Mesenchymal stem cell (in vitro differentiated cells and primary cell): ENCODE results near the gene TCF7L1.

Experiments used
- DNase-seq: peaks from one replicate; pipeline ENCODE4 v3.0.0-alpha.2; 2013
- H2AFZ ChIP-seq: one replicate; pipeline ENCODE4 v1.6.1; 2013; ENCODE audit warnings: low read depth, mild to moderate bottlenecking, control low read depth, inconsistent platforms, low read length, moderate library complexity
- H2AK5ac ChIP-seq: 2 replicates; pipeline ENCODE4 v1.6.1; 2013; ENCODE audit warnings: low read length, moderate library complexity, mild to moderate bottlenecking, inconsistent platforms; ENCODE audit not compliant: severe bottlenecking
- H2BK120ac ChIP-seq: one replicate; pipeline ENCODE4 v1.6.1; 2013; ENCODE audit warnings: low read depth, mild to moderate bottlenecking, inconsistent platforms, low read length, moderate library complexity
- H2BK12ac ChIP-seq, 2 experiments: one replicate each; pipeline ENCODE4 v1.6.1; 2013; ENCODE audit warnings: inconsistent platforms in 2 of 2, low read length in 2 of 2, mild to moderate bottlenecking in 2 of 2, moderate library complexity in 2 of 2, control low read depth in 1 of 2
- H2BK15ac ChIP-seq: one replicate; pipeline ENCODE4 v1.6.1; 2013; ENCODE audit warnings: mild to moderate bottlenecking, low read depth, inconsistent platforms; ENCODE audit not compliant: poor library complexity, severe bottlenecking
- H2BK5ac ChIP-seq: 2 replicates; pipeline ENCODE4 v1.6.1; 2013; ENCODE audit warnings: low read depth, mild to moderate bottlenecking, low read length, control low read depth, inconsistent platforms; ENCODE audit not compliant: poor library complexity, severe bottlenecking
- H3K14ac ChIP-seq, 2 experiments: one replicate each; pipeline ENCODE4 v1.6.1; 2013; ENCODE audit warnings: inconsistent platforms in 2 of 2, low read length in 2 of 2, control low read depth in 1 of 2, mild to moderate bottlenecking in 1 of 2, moderate library complexity in 1 of 2
- H3K18ac ChIP-seq, 2 experiments: one replicate each; pipeline ENCODE4 v1.6.1; 2013; ENCODE audit warnings: inconsistent platforms in 2 of 2, low read length in 2 of 2, control low read depth in 1 of 2, low read depth in 1 of 2, mild to moderate bottlenecking in 1 of 2
- H3K23ac ChIP-seq, 2 experiments: one replicate each; pipeline ENCODE4 v1.6.1; 2013; ENCODE audit warnings: inconsistent platforms in 2 of 2, low read length in 2 of 2, mild to moderate bottlenecking in 2 of 2, moderate library complexity in 2 of 2, control low read depth in 1 of 2
- H3K27ac ChIP-seq: 2 replicates; pipeline ENCODE4 v1.5.1; 2013; ENCODE audit warnings: mild to moderate bottlenecking, moderate library complexity, low read length, control low read depth, inconsistent platforms; ENCODE audit not compliant: poor library complexity, severe bottlenecking
- H3K27me3 ChIP-seq, 2 experiments: 2 replicates each; pipeline versions ENCODE4 v1.6.1 to v1.7.0; 2013; ENCODE audit warnings: low read length in 2 of 2, mild to moderate bottlenecking in 2 of 2, moderate library complexity in 2 of 2, control low read depth in 1 of 2, inconsistent platforms in 1 of 2; ENCODE audit not compliant: control insufficient read depth in 1 of 2, insufficient read depth in 1 of 2
- H3K36me3 ChIP-seq, 2 experiments: 2 replicates each; pipeline versions ENCODE4 v1.6.1 to v1.7.0; 2013; ENCODE audit warnings: low read length in 2 of 2, control low read depth in 1 of 2, inconsistent platforms in 1 of 2, low read depth in 1 of 2, mild to moderate bottlenecking in 1 of 2; ENCODE audit not compliant: insufficient read depth in 2 of 2, control insufficient read depth in 1 of 2
- H3K4ac ChIP-seq, 2 experiments: one replicate each; pipeline ENCODE4 v1.6.1; 2013; ENCODE audit warnings: inconsistent platforms in 2 of 2, low read length in 2 of 2, mild to moderate bottlenecking in 2 of 2, moderate library complexity in 2 of 2, control low read depth in 1 of 2, low read depth in 1 of 2
- H3K4me1 ChIP-seq: 2 replicates; pipeline ENCODE4 v1.6.1; 2013; ENCODE audit warnings: low read depth, low read length, control low read depth; ENCODE audit not compliant: control insufficient read depth, insufficient read depth
- H3K4me2 ChIP-seq: 2 replicates; pipeline ENCODE4 v1.6.1; 2013; ENCODE audit warnings: low read length, mild to moderate bottlenecking, inconsistent platforms; ENCODE audit not compliant: poor library complexity, severe bottlenecking
- H3K4me3 ChIP-seq, 2 experiments: 2 replicates each; pipeline versions ENCODE4 v1.5.1 to v1.7.0; 2013; ENCODE audit warnings: low read length in 2 of 2, mild to moderate bottlenecking in 2 of 2, control low read depth in 1 of 2, low read depth in 1 of 2; ENCODE audit not compliant: insufficient read depth in 1 of 2
- H3K79me1 ChIP-seq: replicated peaks from 2 replicates; pipeline ENCODE4 v1.6.1; 2013; ENCODE audit warnings: mild to moderate bottlenecking, control low read depth, low read length, inconsistent platforms; ENCODE audit not compliant: poor library complexity, severe bottlenecking
- H3K9ac ChIP-seq: 2 replicates; pipeline ENCODE4 v1.7.0; 2013; ENCODE audit warnings: mild to moderate bottlenecking, low read length, moderate library complexity
- H3K9me3 ChIP-seq: 2 replicates; pipeline ENCODE4 v1.7.0; 2013; ENCODE audit warnings: mild to moderate bottlenecking, low read length; ENCODE audit not compliant: control insufficient read depth
- H4K8ac ChIP-seq: one replicate; pipeline ENCODE4 v1.6.1; 2013; ENCODE audit warnings: inconsistent platforms, mild to moderate bottlenecking, low read length, moderate library complexity
- H4K91ac ChIP-seq: one replicate; pipeline ENCODE4 v1.6.1; 2013; ENCODE audit warnings: mild to moderate bottlenecking, low read length, inconsistent platforms
- WGBS: methylation state at CpG from one replicate; pipeline ENCODE4 v1.1.7; 2013; ENCODE audit warnings: mixed read lengths; 5-methylcytosine and 5-hydroxymethylcytosine counted together

Gene TCF7L1

DNA sequence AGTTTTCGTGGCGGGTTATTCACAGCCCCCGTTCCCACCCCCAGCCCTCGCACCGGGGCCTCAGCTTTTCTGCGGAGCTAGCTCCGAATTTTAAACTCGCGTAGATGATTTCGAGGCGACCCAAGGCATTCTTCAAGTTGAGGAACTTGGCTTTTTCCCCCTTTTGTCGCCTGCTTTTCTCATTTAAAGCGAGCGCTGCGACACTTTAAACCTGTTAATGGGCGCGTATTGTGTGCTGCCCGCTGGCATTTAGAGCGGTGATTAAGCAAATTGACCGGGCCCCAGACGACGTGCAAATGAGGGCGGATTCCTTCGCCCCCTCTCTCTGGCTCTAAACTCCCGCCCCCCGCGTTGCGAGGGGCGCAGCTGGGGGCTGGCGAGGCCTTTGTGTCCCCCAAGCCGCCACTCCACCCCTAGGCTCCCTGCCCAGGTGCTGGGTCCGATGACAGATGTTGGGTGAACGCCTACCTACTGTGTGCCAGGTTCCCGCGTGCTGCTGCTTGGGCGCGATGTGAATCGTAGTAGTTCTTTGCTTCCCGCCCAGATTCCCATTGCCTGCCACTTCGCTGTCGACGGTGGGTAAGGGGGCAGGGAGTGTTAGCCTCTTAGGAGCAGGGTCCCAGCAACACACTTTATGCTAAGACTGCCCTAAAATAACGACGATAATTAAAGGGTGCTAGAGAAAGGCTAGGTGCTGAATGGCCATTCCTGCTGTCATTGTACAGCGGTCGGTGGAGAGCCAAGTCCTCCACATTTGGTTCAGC lies 1.9 kb downstream of the TCF7L1 start:
- Histone ChIP-seq H3K14ac (peak overlapping the region in 1 of 2 experiments; percentile 66), H3K18ac (no peak overlapping the region)

DNA sequence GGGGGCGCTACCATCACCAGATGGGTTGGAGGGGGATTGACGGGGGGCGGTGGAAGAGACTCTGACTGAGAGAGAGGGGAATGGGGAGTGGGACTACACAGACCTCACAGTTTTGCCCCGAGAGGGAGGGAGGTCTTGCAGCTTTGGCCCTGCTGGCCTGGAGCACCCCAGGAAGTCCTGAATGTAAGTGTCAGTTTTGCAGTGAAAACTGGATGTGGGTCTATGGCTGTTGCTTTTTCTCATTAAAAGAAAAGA lies 2.4 kb downstream of the TCF7L1 start:
- Histone ChIP-seq H2BK120ac (no peak overlapping the region), H3K4me1 (peaks cover 20% of the 10 kb centered on the region), H3K4ac (no peak overlapping the region), H4K91ac (no peak overlapping the region), H2BK12ac (no peak overlapping the region), H3K4me2 (no peak overlapping the region), H3K9me3 (no peaks in the 10 kb centered on the region), H3K23ac (no peak overlapping the region), H3K27me3 (peaks cover 0 to 7% of the 10 kb centered on the region in 2 experiments), H3K36me3 (no peaks in the 10 kb centered on the region), H2AK5ac (no peak overlapping the region), H3K79me1 (peaks cover 17% of the 10 kb centered on the region), H4K8ac (no peak overlapping the region), H2AFZ (no peak overlapping the region), H3K4me3 (peak overlapping the region in 1 of 2 experiments; percentile 89), H3K9ac (no peak overlapping the region), H3K14ac (no peak overlapping the region), H3K27ac (no peak overlapping the region), H2BK15ac (no peak overlapping the region), H3K18ac (no peak overlapping the region), H2BK5ac (no peak overlapping the region)
- 53% methylated on average over 4 of the region's 4 CpGs for WGBS
- DNase-seq: no peak

More for the DNA sequence above, 1.9 kb downstream of the TCF7L1 start:
- no peak overlapping the region for H2AFZ ChIP-seq
- H3K23ac ChIP-seq: peak overlapping the region in 1 of 2 experiments; percentile 57
- no peak overlapping the region for H3K4ac ChIP-seq
- no peak overlapping the region for H3K27ac ChIP-seq
- WGBS: 12% methylated on average over 46 of the region's 46 CpGs
- H2BK5ac ChIP-seq: no peak overlapping the region
- no peaks in the 10 kb centered on the region for H3K36me3 ChIP-seq
- H2BK12ac ChIP-seq: peak overlapping the region in 1 of 2 experiments; percentile 23
- H3K27me3 ChIP-seq: peaks cover 0 to 7% of the 10 kb centered on the region in 2 experiments
- no peaks in the 10 kb centered on the region for H3K9me3 ChIP-seq
- peak overlapping the region; percentile 97 for H3K4me2 ChIP-seq
- H2BK120ac ChIP-seq: no peak overlapping the region
- H2BK15ac ChIP-seq: no peak overlapping the region
- peak overlapping the region; percentile 7 for H4K8ac ChIP-seq
- H3K9ac ChIP-seq: peak overlapping the region; percentile 85
- no peak overlapping the region for H2AK5ac ChIP-seq
- DNase-seq: no peak
- no peak overlapping the region for H4K91ac ChIP-seq
- peaks cover 20% of the 10 kb centered on the region for H3K4me1 ChIP-seq
- H3K79me1 ChIP-seq: peaks cover 17% of the 10 kb centered on the region
- peak overlapping the region; percentile 84 to 89 for H3K4me3 ChIP-seq

DNA sequence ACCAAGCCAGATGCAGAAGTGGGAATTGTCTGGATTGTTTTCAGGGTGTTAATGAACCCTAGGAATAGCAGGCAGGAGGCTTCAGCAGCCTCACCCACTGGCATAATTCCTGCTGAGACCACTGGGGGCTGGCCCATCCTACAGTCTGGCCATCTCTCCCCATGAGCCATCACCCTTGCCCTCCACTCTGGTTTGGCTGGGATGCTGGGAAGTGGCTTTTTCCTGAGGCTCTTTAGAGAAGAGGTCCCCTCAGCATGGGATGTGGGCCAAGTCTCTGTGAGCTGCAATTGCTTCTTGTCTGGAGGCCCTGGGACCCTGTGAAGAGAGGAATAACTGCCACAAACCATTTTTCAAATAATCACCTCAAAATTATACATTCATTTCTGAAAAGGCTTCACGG lies 4.0 kb downstream of the TCF7L1 start:
- no peak overlapping the region for H3K4ac ChIP-seq
- H3K14ac ChIP-seq: no peak overlapping the region
- H3K4me2 ChIP-seq: no peak overlapping the region
- no peak overlapping the region for H2AFZ ChIP-seq
- peaks cover 9 to 15% of the 10 kb centered on the region in 2 experiments for H3K36me3 ChIP-seq
- H3K27ac ChIP-seq: no peak overlapping the region
- no peak overlapping the region for H2BK12ac ChIP-seq
- H2BK15ac ChIP-seq: no peak overlapping the region
- peaks cover 20% of the 10 kb centered on the region for H3K4me1 ChIP-seq
- no peak overlapping the region for H4K8ac ChIP-seq
- peaks cover 22% of the 10 kb centered on the region for H3K79me1 ChIP-seq
- no peak overlapping the region for H3K4me3 ChIP-seq
- peaks cover 0 to 7% of the 10 kb centered on the region in 2 experiments for H3K27me3 ChIP-seq
- DNase-seq: no peak
- H3K18ac ChIP-seq: no peak overlapping the region
- no peaks in the 10 kb centered on the region for H3K9me3 ChIP-seq
- no peak overlapping the region for H2BK5ac ChIP-seq
- 100% methylated on average over 1 of the region's 1 CpG for WGBS
- H2AK5ac ChIP-seq: no peak overlapping the region
- no peak overlapping the region for H3K9ac ChIP-seq
- no peak overlapping the region for H2BK120ac ChIP-seq
- no peak overlapping the region for H3K23ac ChIP-seq
- H4K91ac ChIP-seq: no peak overlapping the region

- Histone ChIP-seq H3K36me3 (peaks cover 15% of the 10 kb centered on the region in 2 experiments), H4K8ac (no peak overlapping the region), H3K4me1 (no peaks in the 10 kb centered on the region), H3K4ac (no peak overlapping the region), H3K27ac (no peak overlapping the region), H2BK120ac (no peak overlapping the region), H2BK15ac (no peak overlapping the region), H3K4me2 (no peak overlapping the region), H3K9me3 (no peaks in the 10 kb centered on the region), H2BK5ac (no peak overlapping the region), H2BK12ac (no peak overlapping the region), H3K18ac (no peak overlapping the region), H3K4me3 (no peak overlapping the region), H2AK5ac (no peak overlapping the region), H2AFZ (no peak overlapping the region), H3K79me1 (peaks cover 27% of the 10 kb centered on the region), H3K27me3 (no peaks in the 10 kb centered on the region), H3K23ac (no peak overlapping the region), H3K9ac (no peak overlapping the region), H3K14ac (no peak overlapping the region), H4K91ac (no peak overlapping the region)
- no peak for DNase-seq
- WGBS: 80% methylated on average over 5 of the region's 8 CpGs
These were observed 10.4 kb downstream of the TCF7L1 start for GRCh38 chr2:85143463-85144082.
